DOHH2 (cell line): ENCODE results near the gene PRKAR2A.
"Not testable (repeated sequence)": the region's sequence is repeated elsewhere in the genome, so short reads cannot be mapped to it uniquely, and the experiment has no call there.

Experiments used
- EZH2phosphoT487 ChIP-seq: fragments of 200-600 bp; sonication (generic); IDR thresholded peaks from 2 replicates; pipeline ENCODE4 v1.6.1; 2017; ENCODE audit warnings: borderline replicate concordance, mild to moderate bottlenecking, antibody characterized with exemption, low read length, moderate library complexity, mixed read lengths
- TF ChIP-seq, protein P1 (sequence below): fragments of 200-600 bp; sonication (generic); IDR thresholded peaks from one replicate; pipeline ENCODE4 v1.5.1; 2014; ENCODE audit warnings: antibody characterized with exemption, mild to moderate bottlenecking, low read depth, low read length; ENCODE audit not compliant: poor library complexity, severe bottlenecking

DNA sequence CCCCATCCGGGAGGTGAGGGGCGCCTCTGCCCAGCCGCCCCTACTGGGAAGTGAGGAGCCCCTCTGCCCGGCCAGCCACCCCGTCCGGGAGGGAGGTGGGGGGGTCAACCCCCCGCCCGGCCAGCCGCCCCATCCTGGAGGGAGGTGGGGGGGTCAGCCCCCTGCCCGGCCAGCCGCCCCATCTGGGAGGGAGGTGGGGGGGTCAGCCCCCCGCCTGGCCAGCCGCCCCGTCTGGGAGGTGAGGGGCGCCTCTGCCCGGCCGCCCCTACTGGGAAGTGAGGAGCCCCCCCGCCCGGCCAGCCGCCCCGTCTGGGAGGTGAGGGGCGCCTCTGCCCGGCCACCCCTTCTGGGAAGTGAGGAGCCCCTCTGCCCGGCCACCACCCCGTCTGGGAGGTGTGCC lies 113.1 kb downstream of the PRKAR2A start:
- TF ChIP-seq, protein P1, sequence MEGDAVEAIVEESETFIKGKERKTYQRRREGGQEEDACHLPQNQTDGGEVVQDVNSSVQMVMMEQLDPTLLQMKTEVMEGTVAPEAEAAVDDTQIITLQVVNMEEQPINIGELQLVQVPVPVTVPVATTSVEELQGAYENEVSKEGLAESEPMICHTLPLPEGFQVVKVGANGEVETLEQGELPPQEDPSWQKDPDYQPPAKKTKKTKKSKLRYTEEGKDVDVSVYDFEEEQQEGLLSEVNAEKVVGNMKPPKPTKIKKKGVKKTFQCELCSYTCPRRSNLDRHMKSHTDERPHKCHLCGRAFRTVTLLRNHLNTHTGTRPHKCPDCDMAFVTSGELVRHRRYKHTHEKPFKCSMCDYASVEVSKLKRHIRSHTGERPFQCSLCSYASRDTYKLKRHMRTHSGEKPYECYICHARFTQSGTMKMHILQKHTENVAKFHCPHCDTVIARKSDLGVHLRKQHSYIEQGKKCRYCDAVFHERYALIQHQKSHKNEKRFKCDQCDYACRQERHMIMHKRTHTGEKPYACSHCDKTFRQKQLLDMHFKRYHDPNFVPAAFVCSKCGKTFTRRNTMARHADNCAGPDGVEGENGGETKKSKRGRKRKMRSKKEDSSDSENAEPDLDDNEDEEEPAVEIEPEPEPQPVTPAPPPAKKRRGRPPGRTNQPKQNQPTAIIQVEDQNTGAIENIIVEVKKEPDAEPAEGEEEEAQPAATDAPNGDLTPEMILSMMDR: not testable (repeated sequence)
- not testable (repeated sequence) for TF ChIP-seq EZH2phosphoT487
